22Rv1 (cell line): ENCODE results near the gene TBR1.

ENCODE experiments used
- CTCF ChIP-seq: fragments of 450-650 bp; IDR thresholded peaks from 2 replicates; pipeline ENCODE4 v1.5.1; 2017; ENCODE audit warnings: mild to moderate bottlenecking
- ZFX ChIP-seq: fragments of 450-650 bp; IDR thresholded peaks from 2 replicates; pipeline ENCODE4 v1.6.1; 2017; ENCODE audit warnings: antibody characterized with exemption, borderline replicate concordance

- TF ChIP-seq CTCF (no peak), ZFX (no peak)
Observed at GRCh38 chr2:161415987-161416707, at the start of gene TBR1.
